Islet of Langerhans (tissue), 1 donor: Measurements from ENCODE around the gene SDHAF3.
A peak's percentile ranks its signal among the peaks of the same experiment; 100 is the strongest.
"Not testable (repeated sequence)": the region's sequence is repeated elsewhere in the genome, so short reads cannot be mapped to it uniquely, and the experiment has no call there.

Experiments
- FAIRE-seq: peaks from one replicate; lab custom pipeline; 2011; peaks lifted over from hg19 to GRCh38; lab: Jason Lieb, UNC

The SDHAF3 gene

GRCh38 chr7:97117372-97118188 is at the start of gene SDHAF3:
Gene SDHAF3 (plus strand): TSS chr7:97117698. CDS start chr7:97117724, 26 bp downstream.
- no peak for FAIRE-seq

GRCh38 chr7:97072025-97072424 is 45.5 kb upstream of the SDHAF3 start:
- not testable (repeated sequence) for FAIRE-seq

- no peak for FAIRE-seq
Observed at GRCh38 chr7:97075928-97076327, 41.6 kb upstream of the SDHAF3 start.

GRCh38 chr7:97078023-97078969 is 39.2 kb upstream of the SDHAF3 start:
- no peak for FAIRE-seq

- FAIRE-seq = no peak
Observed at GRCh38 chr7:97079300-97079699, 38.2 kb upstream of the SDHAF3 start.

GRCh38 chr7:97081521-97082300 is 35.8 kb upstream of the SDHAF3 start:
- no peak for FAIRE-seq

- FAIRE-seq = no peak
Observed at GRCh38 chr7:97088364-97088763, 29.1 kb upstream of the SDHAF3 start.

GRCh38 chr7:97089771-97090170 is 27.7 kb upstream of the SDHAF3 start:
- no peak for FAIRE-seq

GRCh38 chr7:97090761-97091353 is 26.6 kb upstream of the SDHAF3 start:
- FAIRE-seq = no peak

GRCh38 chr7:97094284-97094930 is 23.1 kb upstream of the SDHAF3 start:
- no peak for FAIRE-seq

GRCh38 chr7:97096037-97096436 is 21.5 kb upstream of the SDHAF3 start:
- no peak for FAIRE-seq

GRCh38 chr7:97096661-97097060 is 20.8 kb upstream of the SDHAF3 start:
- no peak for FAIRE-seq

- FAIRE-seq = peak; percentile 70
Observed at GRCh38 chr7:97104719-97105238, 12.7 kb upstream of the SDHAF3 start.

- no peak for FAIRE-seq
Observed at GRCh38 chr7:97107192-97107800, 10.2 kb upstream of the SDHAF3 start.

GRCh38 chr7:97116308-97116707 is 1.2 kb upstream of the SDHAF3 start:
- no peak for FAIRE-seq

GRCh38 chr7:97117035-97117371 is 495 bp upstream of the SDHAF3 start:
- no peak for FAIRE-seq

GRCh38 chr7:97118306-97118917 is 914 bp downstream of the SDHAF3 start:
- FAIRE-seq = no peak

- no peak for FAIRE-seq
Observed at GRCh38 chr7:97119747-97120146, 2.2 kb downstream of the SDHAF3 start.

GRCh38 chr7:97120713-97121457 is 3.4 kb downstream of the SDHAF3 start:
- no peak for FAIRE-seq

GRCh38 chr7:97123115-97123514 is 5.6 kb downstream of the SDHAF3 start:
- not testable (repeated sequence) for FAIRE-seq
